HG03575 (cell line): ENCODE data around the gene OR11H7.
"Not testable (repeated sequence)": the region's sequence is repeated elsewhere in the genome, so short reads cannot be mapped to it uniquely, and the experiment has no call there.

Experiments used
- ATAC-seq: cut with Tn5 transposase; IDR thresholded peaks from one replicate; pipeline ENCODE4 v1.9.1; 2021; ENCODE audit not compliant: unreplicated experiment, insufficient number of reproducible peaks, low FRiP score; ENCODE audit errors: extremely low read depth

OR11H7 gene

GRCh38 chr14:20264361-20264760 lies 35.6 kb downstream of the OR11H7 start:
- ATAC-seq, result not testable (repeated sequence)

GRCh38 chr14:20274062-20274461 lies 45.3 kb downstream of the OR11H7 start:
- ATAC-seq, result no peak

- ATAC-seq, result no peak
Observed at GRCh38 chr14:20277409-20277808, 48.6 kb downstream of the OR11H7 start.

GRCh38 chr14:20278414-20278813 lies 49.6 kb downstream of the OR11H7 start:
- ATAC-seq, result no peak

GRCh38 chr14:20280265-20280664 lies 51.5 kb downstream of the OR11H7 start:
- ATAC-seq, result not testable (repeated sequence)
